A549 (cell line): ENCODE results near the gene ERICH6B.

Experiments
- CEBPB ChIP-seq, 2 experiments: fragments of >200 bp in 1 of 2; sonication (Bioruptor Twin) in 1 of 2; formaldehyde crosslinking in 1 of 2; IDR thresholded peaks; 2 replicates each; pipeline ENCODE4 v1.6.1; 2012 to 2016
- CHD4 ChIP-seq: fragments of 200-600 bp; sonication (generic); IDR thresholded peaks from 2 replicates; pipeline ENCODE4 v1.6.1; 2016; ENCODE audit warnings: antibody characterized with exemption, mild to moderate bottlenecking, borderline replicate concordance
- FOSL2 ChIP-seq, 2 experiments: fragments of 450-650 bp in 1 of 2; fragments of >200 bp in 1 of 2; sonication (Bioruptor Twin) in 1 of 2; formaldehyde crosslinking; IDR thresholded peaks; 2 replicates each; pipeline versions ENCODE4 v1.5.0 to v1.6.1; 2016 to 2020; ENCODE audit warnings: mild to moderate bottlenecking in 1 of 2, moderate library complexity in 1 of 2
- POLR2A ChIP-seq: IDR thresholded peaks from 2 replicates; pipeline ENCODE4 v1.6.1; 2012; ENCODE audit warnings: mild to moderate bottlenecking, low read length
- POLR2AphosphoS2 ChIP-seq: conservative IDR thresholded peaks from 2 replicates; pipeline ENCODE4 v1.6.1; 2012; ENCODE audit warnings: low read length, improper control_type of control experiment, inconsistent platforms
- TF ChIP-seq, protein P1 (sequence below): fragments of >200 bp; sonication (Bioruptor Twin); formaldehyde crosslinking; IDR thresholded peaks from 3 replicates; pipeline ENCODE4 v1.5.1; 2016
- TF ChIP-seq, protein P2 (sequence below): fragments of 250-450 bp; sonication (Bioruptor Pico); IDR thresholded peaks from 2 replicates; pipeline ENCODE4 v1.5.0; 2021; ENCODE audit warnings: mild to moderate bottlenecking, moderate library complexity, borderline replicate concordance

GRCh38 chr13:45492538-45492937, 123.0 kb downstream of the ERICH6B start:
- no peak for TF ChIP-seq CEBPB (IDR thresholded peaks at IDR 0.05)
- TF ChIP-seq, protein P1, sequence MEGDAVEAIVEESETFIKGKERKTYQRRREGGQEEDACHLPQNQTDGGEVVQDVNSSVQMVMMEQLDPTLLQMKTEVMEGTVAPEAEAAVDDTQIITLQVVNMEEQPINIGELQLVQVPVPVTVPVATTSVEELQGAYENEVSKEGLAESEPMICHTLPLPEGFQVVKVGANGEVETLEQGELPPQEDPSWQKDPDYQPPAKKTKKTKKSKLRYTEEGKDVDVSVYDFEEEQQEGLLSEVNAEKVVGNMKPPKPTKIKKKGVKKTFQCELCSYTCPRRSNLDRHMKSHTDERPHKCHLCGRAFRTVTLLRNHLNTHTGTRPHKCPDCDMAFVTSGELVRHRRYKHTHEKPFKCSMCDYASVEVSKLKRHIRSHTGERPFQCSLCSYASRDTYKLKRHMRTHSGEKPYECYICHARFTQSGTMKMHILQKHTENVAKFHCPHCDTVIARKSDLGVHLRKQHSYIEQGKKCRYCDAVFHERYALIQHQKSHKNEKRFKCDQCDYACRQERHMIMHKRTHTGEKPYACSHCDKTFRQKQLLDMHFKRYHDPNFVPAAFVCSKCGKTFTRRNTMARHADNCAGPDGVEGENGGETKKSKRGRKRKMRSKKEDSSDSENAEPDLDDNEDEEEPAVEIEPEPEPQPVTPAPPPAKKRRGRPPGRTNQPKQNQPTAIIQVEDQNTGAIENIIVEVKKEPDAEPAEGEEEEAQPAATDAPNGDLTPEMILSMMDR = no peak
- TF ChIP-seq FOSL2 (IDR thresholded peaks at IDR 0.05) = no peak
- no peak for TF ChIP-seq FOSL2 (CRISPR knock-in tag; IDR thresholded peaks at IDR 0.05)
- TF ChIP-seq CHD4 = no peak
- TF ChIP-seq POLR2A = no peak
- TF ChIP-seq, protein P2, sequence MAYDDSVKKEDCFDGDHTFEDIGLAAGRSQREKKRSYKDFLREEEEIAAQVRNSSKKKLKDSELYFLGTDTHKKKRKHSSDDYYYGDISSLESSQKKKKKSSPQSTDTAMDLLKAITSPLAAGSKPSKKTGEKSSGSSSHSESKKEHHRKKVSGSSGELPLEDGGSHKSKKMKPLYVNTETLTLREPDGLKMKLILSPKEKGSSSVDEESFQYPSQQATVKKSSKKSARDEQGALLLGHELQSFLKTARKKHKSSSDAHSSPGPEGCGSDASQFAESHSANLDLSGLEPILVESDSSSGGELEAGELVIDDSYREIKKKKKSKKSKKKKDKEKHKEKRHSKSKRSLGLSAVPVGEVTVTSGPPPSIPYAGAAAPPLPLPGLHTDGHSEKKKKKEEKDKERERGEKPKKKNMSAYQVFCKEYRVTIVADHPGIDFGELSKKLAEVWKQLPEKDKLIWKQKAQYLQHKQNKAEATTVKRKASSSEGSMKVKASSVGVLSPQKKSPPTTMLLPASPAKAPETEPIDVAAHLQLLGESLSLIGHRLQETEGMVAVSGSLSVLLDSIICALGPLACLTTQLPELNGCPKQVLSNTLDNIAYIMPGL (CRISPR knock-in tag) = no peak
- no peak for TF ChIP-seq POLR2AphosphoS2
